Mesothelial cell of epicardium (in vitro differentiated cells): ENCODE data around the gene ELOVL7. TPM values are rescaled to one million over a fixed set of nuclear protein-coding genes. Genes with fewer than 3 reads are reported as not detected.

Experiments used
- DNase-seq, 2 experiments: peaks; one replicate each; pipeline ENCODE4 v3.0.0; 2021; ENCODE audit warnings: low spot score in 2 of 2; ENCODE audit not compliant: unreplicated experiment in 2 of 2
- H3K27ac Mint-ChIP-seq: 2 replicates; pipeline ENCODE4 v1.8.0; 2021; ENCODE audit warnings: mixed read lengths
- H3K27me3 Mint-ChIP-seq: 2 replicates; pipeline ENCODE4 v1.8.0; 2021; ENCODE audit warnings: low read depth, mixed read lengths
- H3K36me3 Mint-ChIP-seq: 2 replicates; pipeline ENCODE4 v1.8.0; 2021; ENCODE audit warnings: mixed read lengths
- H3K4me1 Mint-ChIP-seq: 2 replicates; pipeline ENCODE4 v1.8.0; 2021; ENCODE audit warnings: mixed read lengths
- H3K4me3 Mint-ChIP-seq: 2 replicates; pipeline ENCODE4 v1.8.0; 2021; ENCODE audit warnings: mild to moderate bottlenecking, moderate library complexity, mixed read lengths
- H3K9me3 Mint-ChIP-seq: 2 replicates; pipeline ENCODE4 v1.8.0; 2021; ENCODE audit warnings: mixed read lengths
- total RNA-seq: library from RNA; stranded (reverse); gene quantifications from 3 replicates; pipeline ENCODE4 v1.2.1, GENCODE V29; 2021
- TF ChIP-seq, protein P1 (sequence below): fragments of 200-600 bp; sonication (generic); IDR thresholded peaks from one replicate; pipeline ENCODE4 v1.5.0; 2021; ENCODE audit warnings: antibody characterized with exemption; ENCODE audit not compliant: unreplicated experiment

ELOVL7 gene
- total RNA-seq, 1 donor from 2014 or later: 9.2 TPM

DNA sequence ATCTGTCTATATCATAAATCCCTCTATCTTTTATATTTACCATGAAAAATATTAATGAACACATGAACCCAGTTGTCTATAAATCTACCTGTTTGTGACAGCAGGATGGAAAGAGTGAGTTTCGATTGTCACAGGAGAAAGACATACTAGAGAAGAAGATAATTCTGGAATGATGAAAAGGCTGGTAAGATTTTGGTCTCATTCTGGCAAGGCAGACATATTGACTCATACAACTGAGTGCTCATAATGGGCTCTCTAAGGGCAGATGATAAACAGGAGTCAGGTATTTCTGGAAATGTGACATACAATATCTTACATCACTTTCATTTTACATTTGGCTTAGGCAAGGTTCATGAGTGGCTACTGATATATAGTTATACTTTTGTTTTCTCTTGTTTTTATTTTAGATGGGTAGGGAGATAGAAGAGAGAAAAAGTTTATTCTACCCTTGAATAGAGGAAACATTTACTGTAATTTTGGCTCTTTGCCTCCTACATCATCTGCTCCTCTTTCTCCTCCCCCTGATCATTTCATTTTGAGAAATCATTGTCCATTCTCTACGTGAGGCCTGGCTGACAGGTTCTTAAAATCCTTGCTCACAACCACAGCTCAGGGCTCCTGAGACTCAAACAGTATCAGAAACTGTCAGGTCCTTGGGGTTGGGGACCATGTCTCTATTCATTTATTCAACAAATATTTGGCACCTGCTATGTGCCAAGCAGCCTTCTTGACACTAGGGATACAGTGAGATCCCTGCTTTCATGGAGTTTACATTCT, 14.4 kb downstream of the ELOVL7 start:
- no peaks in the 10 kb centered on the region for H3K27me3 Mint-ChIP-seq
- H3K4me3 Mint-ChIP-seq: no peak overlapping the region
- no peak overlapping the region for H3K27ac Mint-ChIP-seq
- DNase-seq: no peak
- no peaks in the 10 kb centered on the region for H3K9me3 Mint-ChIP-seq
- no peaks in the 10 kb centered on the region for H3K36me3 Mint-ChIP-seq
- no peaks in the 10 kb centered on the region for H3K4me1 Mint-ChIP-seq
- TF ChIP-seq, protein P1, sequence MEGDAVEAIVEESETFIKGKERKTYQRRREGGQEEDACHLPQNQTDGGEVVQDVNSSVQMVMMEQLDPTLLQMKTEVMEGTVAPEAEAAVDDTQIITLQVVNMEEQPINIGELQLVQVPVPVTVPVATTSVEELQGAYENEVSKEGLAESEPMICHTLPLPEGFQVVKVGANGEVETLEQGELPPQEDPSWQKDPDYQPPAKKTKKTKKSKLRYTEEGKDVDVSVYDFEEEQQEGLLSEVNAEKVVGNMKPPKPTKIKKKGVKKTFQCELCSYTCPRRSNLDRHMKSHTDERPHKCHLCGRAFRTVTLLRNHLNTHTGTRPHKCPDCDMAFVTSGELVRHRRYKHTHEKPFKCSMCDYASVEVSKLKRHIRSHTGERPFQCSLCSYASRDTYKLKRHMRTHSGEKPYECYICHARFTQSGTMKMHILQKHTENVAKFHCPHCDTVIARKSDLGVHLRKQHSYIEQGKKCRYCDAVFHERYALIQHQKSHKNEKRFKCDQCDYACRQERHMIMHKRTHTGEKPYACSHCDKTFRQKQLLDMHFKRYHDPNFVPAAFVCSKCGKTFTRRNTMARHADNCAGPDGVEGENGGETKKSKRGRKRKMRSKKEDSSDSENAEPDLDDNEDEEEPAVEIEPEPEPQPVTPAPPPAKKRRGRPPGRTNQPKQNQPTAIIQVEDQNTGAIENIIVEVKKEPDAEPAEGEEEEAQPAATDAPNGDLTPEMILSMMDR: no peak

GRCh38 chr5:60827201-60827600, 16.9 kb downstream of the ELOVL7 start:
- no peak for DNase-seq
- no peaks in the 10 kb centered on the region for H3K9me3 Mint-ChIP-seq
- H3K4me3 Mint-ChIP-seq: no peak overlapping the region
- H3K4me1 Mint-ChIP-seq: no peaks in the 10 kb centered on the region
- TF ChIP-seq, protein P1: no peak
- no peaks in the 10 kb centered on the region for H3K27me3 Mint-ChIP-seq
- H3K36me3 Mint-ChIP-seq: no peaks in the 10 kb centered on the region
- H3K27ac Mint-ChIP-seq: no peak overlapping the region

DNA sequence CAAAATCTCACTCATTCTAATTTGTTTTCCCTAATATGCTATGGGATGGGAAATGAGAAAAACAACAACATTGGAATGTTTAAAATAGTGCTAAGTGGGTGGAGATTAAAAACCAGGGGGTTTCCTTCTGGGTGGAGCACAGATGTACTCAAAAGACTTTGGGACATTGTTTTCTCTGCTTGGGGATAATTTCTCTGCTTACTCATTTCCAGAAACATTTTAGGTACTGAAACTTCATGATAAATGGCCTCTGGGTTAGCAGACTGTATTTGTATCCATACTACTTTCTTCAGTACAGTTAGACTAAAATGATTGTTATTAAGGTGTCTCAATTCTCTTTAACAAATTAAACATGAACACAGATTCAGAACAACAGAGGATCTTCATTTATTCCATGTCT, 17.4 kb downstream of the ELOVL7 start:
- H3K27me3 Mint-ChIP-seq: no peaks in the 10 kb centered on the region
- TF ChIP-seq, protein P1: no peak
- H3K9me3 Mint-ChIP-seq: no peaks in the 10 kb centered on the region
- no peaks in the 10 kb centered on the region for H3K4me1 Mint-ChIP-seq
- no peak overlapping the region for H3K4me3 Mint-ChIP-seq
- no peak for DNase-seq
- no peaks in the 10 kb centered on the region for H3K36me3 Mint-ChIP-seq
- H3K27ac Mint-ChIP-seq: no peak overlapping the region

- TF ChIP-seq, protein P1: no peak
- Mint-ChIP-seq H3K27me3 (no peaks in the 10 kb centered on the region), H3K4me3 (no peak overlapping the region), H3K27ac (no peak overlapping the region), H3K36me3 (peaks cover 1% of the 10 kb centered on the region), H3K4me1 (no peaks in the 10 kb centered on the region), H3K9me3 (no peaks in the 10 kb centered on the region)
- DNase-seq: no peak
These were observed 20.5 kb downstream of the ELOVL7 start for GRCh38 chr5:60823574-60823973.

- TF ChIP-seq, protein P1: no peak
- Mint-ChIP-seq H3K4me3 (no peak overlapping the region), H3K9me3 (no peaks in the 10 kb centered on the region), H3K27me3 (no peaks in the 10 kb centered on the region), H3K27ac (no peak overlapping the region), H3K36me3 (peaks cover 1% of the 10 kb centered on the region), H3K4me1 (no peaks in the 10 kb centered on the region)
- DNase-seq: no peak
These were observed 21.8 kb downstream of the ELOVL7 start for GRCh38 chr5:60822285-60822556.
